ENCODE measurements around the gene MYBPHL.

DNA sequence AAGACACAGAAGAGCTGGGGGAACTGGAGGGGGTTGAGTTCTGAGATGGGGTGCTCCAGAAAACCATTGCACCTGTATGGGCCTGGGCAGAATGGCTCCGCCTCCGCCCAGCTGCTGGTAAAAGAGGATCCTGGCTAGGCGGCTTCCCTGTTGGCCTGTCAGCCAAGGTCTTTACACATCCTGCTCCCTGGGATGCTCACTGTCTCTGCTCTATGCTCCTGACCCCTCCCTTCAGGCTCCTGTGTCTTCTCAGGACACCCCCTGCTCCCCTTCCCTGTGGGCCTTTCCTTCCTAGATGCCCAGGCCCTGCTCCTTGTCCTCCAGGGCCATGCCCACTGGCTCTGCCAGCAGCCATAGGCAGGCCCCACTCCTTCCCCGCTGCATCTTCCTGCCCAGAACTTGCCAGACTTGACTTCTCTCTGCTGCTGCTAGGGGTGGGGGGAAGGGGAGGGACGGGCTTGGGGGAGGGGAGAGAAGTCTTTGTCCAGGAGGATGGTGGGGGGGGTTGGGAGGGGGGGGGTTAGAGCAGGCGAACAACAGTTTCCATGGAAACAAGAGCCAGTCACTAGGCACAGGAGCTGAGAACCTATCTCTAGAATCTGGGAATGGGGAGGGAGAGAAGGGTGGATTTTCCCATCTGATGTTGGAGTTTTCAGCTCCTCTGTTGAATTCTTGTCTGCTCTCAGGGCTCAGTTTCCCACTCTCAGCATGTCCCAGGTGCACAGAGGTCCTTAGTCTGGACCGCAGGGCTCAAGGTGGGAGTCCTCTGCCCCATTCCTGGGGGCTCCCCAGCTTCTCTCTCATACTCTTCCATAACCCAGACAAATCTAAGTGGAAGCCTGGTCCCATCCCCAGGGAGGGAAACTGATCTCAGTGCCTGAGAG lies 46.9 kb downstream of the MYBPHL start:
- no peak for TF ChIP-seq CTCF (conservative IDR thresholded peaks at IDR 0.05; ENCODE audit: low read depth, low read length)
- no peak for TF ChIP-seq EZH2phosphoT487 (IDR thresholded peaks at IDR 0.05; ENCODE audit: borderline replicate concordance, low read length)

Measured in PC-3 (cell line).